Gastroesophageal sphincter (tissue), 4 donors: Measurements from ENCODE around the gene RBM12. TPM values are rescaled to one million over a fixed set of nuclear protein-coding genes. Genes with fewer than 3 reads are reported as not detected.
"Not testable (repeated sequence)": the region's sequence is repeated elsewhere in the genome, so short reads cannot be mapped to it uniquely, and the experiment has no call there.

ENCODE experiments used
- ATAC-seq: fragments of 150-250 bp; one replicate; pipeline ENCODE4 v1.9.1; 2016; ENCODE audit warnings: mild to moderate bottlenecking, moderate library complexity
- H3K27ac ChIP-seq, 4 donors: fragments of 200-600 bp; sonication (generic) in 3 of 4; 1 replicate in 3 of 4; 2 replicates in 1 of 4; pipeline ENCODE4 v1.5.1; 2016 to 2019
- H3K27me3 ChIP-seq: fragments of 200-600 bp; sonication (generic); one replicate; pipeline ENCODE4 v1.5.1; 2019
- H3K36me3 ChIP-seq, 2 donors: fragments of 200-600 bp; sonication (generic); one replicate each; pipeline ENCODE4 v1.5.1; 2019; ENCODE audit warnings: control low read depth in 1 of 2
- H3K4me1 ChIP-seq, 3 donors: fragments of 200-600 bp; sonication (generic); 1 replicate in 2 of 3; 2 replicates in 1 of 3; pipeline ENCODE4 v1.5.1; 2016 to 2019; ENCODE audit warnings: control low read depth in 2 of 3
- H3K4me3 ChIP-seq, 2 donors: fragments of 200-600 bp; sonication (generic); one replicate each; pipeline ENCODE4 v1.5.1; 2019; ENCODE audit warnings: mild to moderate bottlenecking in 1 of 2, moderate library complexity in 1 of 2
- H3K9me3 ChIP-seq, 3 donors: fragments of 200-600 bp; sonication (generic); one replicate each; pipeline ENCODE4 v1.5.1; 2017 to 2019; ENCODE audit warnings: control low read depth in 2 of 3
- CTCF ChIP-seq, 4 experiments: fragments of 200-600 bp in 2 of 4; fragments of 450-650 bp in 2 of 4; sonication (generic) in 1 of 4; IDR thresholded peaks; one replicate each; pipeline ENCODE4 v1.5.1; 2017 to 2019; ENCODE audit warnings: antibody characterized with exemption in 4 of 4, mild to moderate bottlenecking in 2 of 4, moderate library complexity in 2 of 4
- EP300 ChIP-seq: sonication (generic); formaldehyde crosslinking; IDR thresholded peaks from one replicate; pipeline ENCODE4 v1.6.1; 2017; ENCODE audit warnings: antibody characterized with exemption, mild to moderate bottlenecking
- POLR2A ChIP-seq, 2 donors: fragments of 450-650 bp; IDR thresholded peaks; one replicate each; pipeline ENCODE4 v1.6.1; 2017; ENCODE audit warnings: antibody characterized with exemption in 2 of 2, mild to moderate bottlenecking in 2 of 2, moderate library complexity in 1 of 2
- POLR2AphosphoS5 ChIP-seq: sonication (generic); formaldehyde crosslinking; IDR thresholded peaks from one replicate; pipeline ENCODE4 v1.6.1; 2017; ENCODE audit warnings: antibody characterized with exemption
- WGBS, 2 donors: methylation state at CpG; one replicate each; pipeline ENCODE4 v1.1.5; 2018; ENCODE audit warnings: low coverage in 1 of 2; 5-methylcytosine and 5-hydroxymethylcytosine counted together
- total RNA-seq, 4 donors: library from RNA; depleted of rRNA; stranded (reverse); fragments of >200 nt; gene quantifications; one replicate each; pipeline ENCODE4 v1.1.0, GENCODE V29; 2016

RBM12 gene
- total RNA-seq, 4 donors from 2014 or later = 18.9 to 36.3 (median 29.5) TPM

- Histone ChIP-seq H3K36me3 (peaks cover 11 to 100% of the 10 kb centered on the region in 2 donors), H3K4me1 (peaks cover 6 to 54% (median 10%) of the 10 kb centered on the region in 3 donors), H3K27me3 (no peaks in the 10 kb centered on the region), H3K27ac (no peak overlapping the region), H3K9me3 (no peaks in the 10 kb centered on the region), H3K4me3 (no peak overlapping the region)
- no peak for ATAC-seq
- TF ChIP-seq CTCF (IDR thresholded peaks at IDR 0.05) (no peak), EP300 (no peak)
- WGBS, 2 donors = 47 to 51% methylated on average over 6 of the region's 6 CpGs
These were observed 46.3 kb upstream of the RBM12 start for GRCh38 chr20:35710884-35711587.

- Histone ChIP-seq H3K27me3 (no peaks in the 10 kb centered on the region), H3K4me1 (peaks cover 6 to 54% (median 10%) of the 10 kb centered on the region in 3 donors), H3K27ac (no peak overlapping the region), H3K4me3 (no peak overlapping the region), H3K9me3 (no peaks in the 10 kb centered on the region), H3K36me3 (peaks cover 13 to 100% of the 10 kb centered on the region in 2 donors)
- TF ChIP-seq POLR2A (IDR thresholded peaks at IDR 0.05) = no peak
- no peak for TF ChIP-seq CTCF (IDR thresholded peaks at IDR 0.05)
- no peak for TF ChIP-seq EP300
- TF ChIP-seq POLR2AphosphoS5 = no peak
- ATAC-seq = no peak
These were observed 45.3 kb upstream of the RBM12 start for GRCh38 chr20:35710039-35710438.

GRCh38 chr20:35709259-35709658 is 44.6 kb upstream of the RBM12 start:
- Histone ChIP-seq H3K27ac (no peak overlapping the region), H3K27me3 (no peaks in the 10 kb centered on the region), H3K4me1 (peaks cover 6 to 47% (median 10%) of the 10 kb centered on the region in 3 donors), H3K4me3 (no peak overlapping the region), H3K9me3 (no peaks in the 10 kb centered on the region), H3K36me3 (peaks cover 15 to 100% of the 10 kb centered on the region in 2 donors)
- no peak for ATAC-seq
- 88 to 90% methylated on average over 1 of the region's 1 CpG for WGBS, 2 donors
- no peak for TF ChIP-seq POLR2A (IDR thresholded peaks at IDR 0.05)
- no peak for TF ChIP-seq POLR2AphosphoS5
- TF ChIP-seq CTCF (IDR thresholded peaks at IDR 0.05) = no peak
- TF ChIP-seq EP300 = no peak

- Histone ChIP-seq H3K9me3 (no peaks in the 10 kb centered on the region), H3K27me3 (no peaks in the 10 kb centered on the region), H3K27ac (no peak overlapping the region), H3K36me3 (peaks cover 20 to 100% of the 10 kb centered on the region in 2 donors), H3K4me3 (no peak overlapping the region), H3K4me1 (peaks cover 6 to 43% (median 10%) of the 10 kb centered on the region in 3 donors)
- ATAC-seq = no peak
- WGBS, 2 donors = 15 to 17% methylated on average over 1 of the region's 1 CpG
- TF ChIP-seq POLR2AphosphoS5 (no peak), POLR2A (IDR thresholded peaks at IDR 0.05) (no peak), CTCF (IDR thresholded peaks at IDR 0.05) (no peak), EP300 (no peak)
These were observed 43.8 kb upstream of the RBM12 start for GRCh38 chr20:35708502-35708901.

- not testable (repeated sequence) for H3K27me3 ChIP-seq, H3K9me3 ChIP-seq, H3K4me3 ChIP-seq, ATAC-seq, H3K27ac ChIP-seq
- 79 to 80% methylated on average over 8 to 15 of the region's 17 CpGs for WGBS, 2 donors
- Histone ChIP-seq H3K36me3 (peaks cover 20 to 100% of the 10 kb centered on the region in 2 donors), H3K4me1 (peaks cover 6 to 44% (median 10%) of the 10 kb centered on the region in 3 donors)
These were observed 42.2 kb upstream of the RBM12 start for GRCh38 chr20:35706591-35707529.

- not testable (repeated sequence) for H3K27me3 ChIP-seq, H3K9me3 ChIP-seq, H3K27ac ChIP-seq, ATAC-seq, H3K4me3 ChIP-seq
- 80 to 88% methylated on average over 8 to 11 of the region's 11 CpGs for WGBS, 2 donors
- H3K4me1 ChIP-seq = peaks cover 6 to 40% (median 10%) of the 10 kb centered on the region in 3 donors
- peaks cover 20 to 100% of the 10 kb centered on the region in 2 donors for H3K36me3 ChIP-seq
These were observed 41.2 kb upstream of the RBM12 start for GRCh38 chr20:35705894-35706293.
